WTC11 (cell line): Measurements from ENCODE around the gene STX5. TPM values are rescaled to one million over a fixed set of nuclear protein-coding genes. Genes with fewer than 3 reads are reported as not detected.

Source experiments
- ARID4B ChIP-seq: sonication (generic); formaldehyde crosslinking; IDR thresholded peaks from 2 replicates; pipeline ENCODE4 v1.8.0; 2023; ENCODE audit warnings: missing genetic modification reagents, mild to moderate bottlenecking, borderline replicate concordance
- ATF6 ChIP-seq: sonication (generic); formaldehyde crosslinking; IDR thresholded peaks from 2 replicates; pipeline ENCODE4 v1.8.1; 2023; ENCODE audit warnings: mild to moderate bottlenecking, missing genetic modification reagents
- FOXJ3 ChIP-seq: sonication (generic); formaldehyde crosslinking; IDR thresholded peaks from 2 replicates; pipeline ENCODE4 v1.9.0; 2021; ENCODE audit warnings: missing genetic modification reagents, mild to moderate bottlenecking, borderline replicate concordance
- FOXK1 ChIP-seq: sonication (generic); formaldehyde crosslinking; IDR thresholded peaks from 2 replicates; pipeline ENCODE4 v1.8.0; 2022; ENCODE audit warnings: mild to moderate bottlenecking, moderate library complexity, missing genetic modification reagents
- JUN ChIP-seq: sonication (generic); formaldehyde crosslinking; IDR thresholded peaks from 2 replicates; pipeline ENCODE4 v1.8.0; 2023; ENCODE audit warnings: mild to moderate bottlenecking, missing genetic modification reagents
- MYBL2 ChIP-seq: sonication (generic); formaldehyde crosslinking; IDR thresholded peaks from 2 replicates; pipeline ENCODE4 v1.8.1; 2023; ENCODE audit warnings: mild to moderate bottlenecking, moderate library complexity, missing genetic modification reagents
- NFYB ChIP-seq: sonication (generic); formaldehyde crosslinking; conservative IDR thresholded peaks from 2 replicates; pipeline ENCODE4 v1.8.0; 2022; ENCODE audit warnings: low read depth, missing genetic modification reagents
- PRDM15 ChIP-seq: sonication (generic); formaldehyde crosslinking; IDR thresholded peaks from 2 replicates; pipeline ENCODE4 v1.8.0; 2022; ENCODE audit warnings: missing genetic modification reagents
- ZNF121 ChIP-seq: sonication (generic); formaldehyde crosslinking; IDR thresholded peaks from 2 replicates; pipeline ENCODE4 v1.8.0; 2023; ENCODE audit warnings: missing genetic modification reagents
- total RNA-seq: library from RNA; stranded (reverse); gene quantifications from 3 replicates; pipeline ENCODE4 v1.2.3, GENCODE V29; 2021
- TF ChIP-seq, protein P1 (sequence below): sonication (generic); formaldehyde crosslinking; IDR thresholded peaks from 2 replicates; pipeline ENCODE4 v1.8.1; 2023; ENCODE audit warnings: mild to moderate bottlenecking, missing genetic modification reagents, borderline replicate concordance
- TF ChIP-seq, protein P2 (sequence below): sonication (generic); formaldehyde crosslinking; IDR thresholded peaks from 2 replicates; pipeline ENCODE4 v1.8.1; 2022; ENCODE audit warnings: missing genetic modification reagents, borderline replicate concordance
- TF ChIP-seq, protein P3 (sequence below): sonication (generic); formaldehyde crosslinking; IDR thresholded peaks from 2 replicates; pipeline ENCODE4 v1.8.1; 2022; ENCODE audit warnings: low read depth, mild to moderate bottlenecking, moderate library complexity, missing genetic modification reagents, borderline replicate concordance

STX5 gene
- total RNA-seq, 1 experiment from 2014 or later: 30.2 TPM

- TF ChIP-seq, protein P1, sequence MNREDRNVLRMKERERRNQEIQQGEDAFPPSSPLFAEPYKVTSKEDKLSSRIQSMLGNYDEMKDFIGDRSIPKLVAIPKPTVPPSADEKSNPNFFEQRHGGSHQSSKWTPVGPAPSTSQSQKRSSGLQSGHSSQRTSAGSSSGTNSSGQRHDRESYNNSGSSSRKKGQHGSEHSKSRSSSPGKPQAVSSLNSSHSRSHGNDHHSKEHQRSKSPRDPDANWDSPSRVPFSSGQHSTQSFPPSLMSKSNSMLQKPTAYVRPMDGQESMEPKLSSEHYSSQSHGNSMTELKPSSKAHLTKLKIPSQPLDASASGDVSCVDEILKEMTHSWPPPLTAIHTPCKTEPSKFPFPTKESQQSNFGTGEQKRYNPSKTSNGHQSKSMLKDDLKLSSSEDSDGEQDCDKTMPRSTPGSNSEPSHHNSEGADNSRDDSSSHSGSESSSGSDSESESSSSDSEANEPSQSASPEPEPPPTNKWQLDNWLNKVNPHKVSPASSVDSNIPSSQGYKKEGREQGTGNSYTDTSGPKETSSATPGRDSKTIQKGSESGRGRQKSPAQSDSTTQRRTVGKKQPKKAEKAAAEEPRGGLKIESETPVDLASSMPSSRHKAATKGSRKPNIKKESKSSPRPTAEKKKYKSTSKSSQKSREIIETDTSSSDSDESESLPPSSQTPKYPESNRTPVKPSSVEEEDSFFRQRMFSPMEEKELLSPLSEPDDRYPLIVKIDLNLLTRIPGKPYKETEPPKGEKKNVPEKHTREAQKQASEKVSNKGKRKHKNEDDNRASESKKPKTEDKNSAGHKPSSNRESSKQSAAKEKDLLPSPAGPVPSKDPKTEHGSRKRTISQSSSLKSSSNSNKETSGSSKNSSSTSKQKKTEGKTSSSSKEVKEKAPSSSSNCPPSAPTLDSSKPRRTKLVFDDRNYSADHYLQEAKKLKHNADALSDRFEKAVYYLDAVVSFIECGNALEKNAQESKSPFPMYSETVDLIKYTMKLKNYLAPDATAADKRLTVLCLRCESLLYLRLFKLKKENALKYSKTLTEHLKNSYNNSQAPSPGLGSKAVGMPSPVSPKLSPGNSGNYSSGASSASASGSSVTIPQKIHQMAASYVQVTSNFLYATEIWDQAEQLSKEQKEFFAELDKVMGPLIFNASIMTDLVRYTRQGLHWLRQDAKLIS (CRISPR knock-in tag): 0 out of 2 replicates have a peak, but pooled peaks have one; percentile 32
- TF ChIP-seq FOXJ3 (no peak), NFYB (peak; percentile 46; the same call in 1 of the 2 replicates), ZNF121 (CRISPR knock-in tag) (0 out of 2 replicates have a peak, but pooled peaks have one; percentile 41), FOXK1 (CRISPR knock-in tag) (peak; percentile 44; the same call in 1 of the 2 replicates), MYBL2 (CRISPR knock-in tag) (0 out of 2 replicates have a peak, but pooled peaks have one; percentile 39), PRDM15 (CRISPR knock-in tag) (no peak), JUN (CRISPR knock-in tag) (no peak), ARID4B (no peak), ATF6 (CRISPR knock-in tag) (no peak)
- TF ChIP-seq, protein P2, sequence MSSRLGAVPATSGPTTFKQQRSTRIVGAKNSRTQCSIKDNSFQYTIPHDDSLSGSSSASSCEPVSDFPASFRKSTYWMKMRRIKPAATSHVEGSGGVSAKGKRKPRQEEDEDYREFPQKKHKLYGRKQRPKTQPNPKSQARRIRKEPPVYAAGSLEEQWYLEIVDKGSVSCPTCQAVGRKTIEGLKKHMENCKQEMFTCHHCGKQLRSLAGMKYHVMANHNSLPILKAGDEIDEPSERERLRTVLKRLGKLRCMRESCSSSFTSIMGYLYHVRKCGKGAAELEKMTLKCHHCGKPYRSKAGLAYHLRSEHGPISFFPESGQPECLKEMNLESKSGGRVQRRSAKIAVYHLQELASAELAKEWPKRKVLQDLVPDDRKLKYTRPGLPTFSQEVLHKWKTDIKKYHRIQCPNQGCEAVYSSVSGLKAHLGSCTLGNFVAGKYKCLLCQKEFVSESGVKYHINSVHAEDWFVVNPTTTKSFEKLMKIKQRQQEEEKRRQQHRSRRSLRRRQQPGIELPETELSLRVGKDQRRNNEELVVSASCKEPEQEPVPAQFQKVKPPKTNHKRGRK (CRISPR knock-in tag): 0 out of 2 replicates have a peak, but pooled peaks have one; percentile 61
- TF ChIP-seq, protein P3, sequence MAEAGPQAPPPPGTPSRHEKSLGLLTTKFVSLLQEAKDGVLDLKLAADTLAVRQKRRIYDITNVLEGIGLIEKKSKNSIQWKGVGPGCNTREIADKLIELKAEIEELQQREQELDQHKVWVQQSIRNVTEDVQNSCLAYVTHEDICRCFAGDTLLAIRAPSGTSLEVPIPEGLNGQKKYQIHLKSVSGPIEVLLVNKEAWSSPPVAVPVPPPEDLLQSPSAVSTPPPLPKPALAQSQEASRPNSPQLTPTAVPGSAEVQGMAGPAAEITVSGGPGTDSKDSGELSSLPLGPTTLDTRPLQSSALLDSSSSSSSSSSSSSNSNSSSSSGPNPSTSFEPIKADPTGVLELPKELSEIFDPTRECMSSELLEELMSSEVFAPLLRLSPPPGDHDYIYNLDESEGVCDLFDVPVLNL (CRISPR knock-in tag): no peak
These were observed 73.7 kb downstream of the STX5 start (continued) for GRCh38 chr11:62757846-62758788.
